Thyroid gland (tissue), 4 donors: Measurements from ENCODE around the gene ACVR2A.

Source experiments
- POLR2A ChIP-seq, 2 donors: fragments of 450-650 bp; IDR thresholded peaks; one replicate each; pipeline ENCODE4 v1.6.1; 2017; ENCODE audit warnings: antibody characterized with exemption in 2 of 2, mild to moderate bottlenecking in 2 of 2, moderate library complexity in 1 of 2
- TF ChIP-seq, protein P1 (sequence below), 6 experiments: fragments of 200-600 bp in 3 of 6; fragments of 450-650 bp in 3 of 6; sonication (generic) in 3 of 6; IDR thresholded peaks; one replicate each; pipeline ENCODE4 v1.5.1; 2016 to 2019; ENCODE audit warnings: antibody characterized with exemption in 6 of 6, mild to moderate bottlenecking in 2 of 6, inconsistent platforms in 1 of 6, moderate library complexity in 1 of 6

DNA sequence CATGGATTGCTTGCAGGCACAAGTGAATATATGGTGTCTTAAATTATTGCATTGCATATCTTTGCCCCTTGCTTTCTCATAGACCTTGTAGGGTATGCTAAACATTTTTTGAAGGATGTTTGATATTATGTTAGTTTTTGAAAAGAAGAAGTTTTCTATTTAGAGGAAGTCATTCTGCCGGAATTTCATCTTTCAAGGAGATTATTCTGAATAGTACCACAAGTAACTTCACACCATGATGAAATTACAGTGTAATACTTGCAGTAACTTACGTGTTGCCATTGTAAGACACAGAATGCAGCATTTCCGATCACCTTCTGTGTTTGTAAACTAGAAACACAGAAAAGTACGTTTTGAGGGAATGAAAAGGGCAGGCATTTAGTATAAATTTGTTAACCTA lies 71.9 kb downstream of the ACVR2A start:
- TF ChIP-seq, protein P1, sequence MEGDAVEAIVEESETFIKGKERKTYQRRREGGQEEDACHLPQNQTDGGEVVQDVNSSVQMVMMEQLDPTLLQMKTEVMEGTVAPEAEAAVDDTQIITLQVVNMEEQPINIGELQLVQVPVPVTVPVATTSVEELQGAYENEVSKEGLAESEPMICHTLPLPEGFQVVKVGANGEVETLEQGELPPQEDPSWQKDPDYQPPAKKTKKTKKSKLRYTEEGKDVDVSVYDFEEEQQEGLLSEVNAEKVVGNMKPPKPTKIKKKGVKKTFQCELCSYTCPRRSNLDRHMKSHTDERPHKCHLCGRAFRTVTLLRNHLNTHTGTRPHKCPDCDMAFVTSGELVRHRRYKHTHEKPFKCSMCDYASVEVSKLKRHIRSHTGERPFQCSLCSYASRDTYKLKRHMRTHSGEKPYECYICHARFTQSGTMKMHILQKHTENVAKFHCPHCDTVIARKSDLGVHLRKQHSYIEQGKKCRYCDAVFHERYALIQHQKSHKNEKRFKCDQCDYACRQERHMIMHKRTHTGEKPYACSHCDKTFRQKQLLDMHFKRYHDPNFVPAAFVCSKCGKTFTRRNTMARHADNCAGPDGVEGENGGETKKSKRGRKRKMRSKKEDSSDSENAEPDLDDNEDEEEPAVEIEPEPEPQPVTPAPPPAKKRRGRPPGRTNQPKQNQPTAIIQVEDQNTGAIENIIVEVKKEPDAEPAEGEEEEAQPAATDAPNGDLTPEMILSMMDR (IDR thresholded peaks at IDR 0.05) = no peak
- no peak for TF ChIP-seq POLR2A (IDR thresholded peaks at IDR 0.05)
